H1 (cell line): ENCODE data around the gene DIPK1B. TPM values are rescaled to one million over a fixed set of nuclear protein-coding genes. Genes with fewer than 3 reads are reported as not detected.

ENCODE experiments used
- CTCF ChIA-PET: fragments of 300-600 bp; sonication (Branson Sonifier 250); formaldehyde crosslinking; loops from one replicate; lab custom pipeline; 2021; ENCODE audit not compliant: partially characterized antibody; lab: Charles Lee
- POLR2A ChIA-PET: fragments of 300-600 bp; sonication (Branson Sonifier 250); formaldehyde crosslinking; loops from one replicate; lab custom pipeline; 2021; ENCODE audit warnings: inconsistent platforms; ENCODE audit not compliant: partially characterized antibody; lab: Charles Lee
- DNase-seq, 2 experiments: peaks; one replicate each; pipeline versions ENCODE4 v3.0.0 to v3.0.0-alpha.2; 2010 to 2022; ENCODE audit warnings: low spot score in 2 of 2, low read depth in 1 of 2, mixed read lengths in 1 of 2
- FAIRE-seq: peaks from 2 replicates; lab custom pipeline; 2011; peaks lifted over from hg19 to GRCh38; lab: Jason Lieb, UNC
- H2AFZ ChIP-seq: 2 replicates; pipeline ENCODE4 v1.8.1; 2012; ENCODE audit warnings: low read length, inconsistent platforms
- H2AK5ac ChIP-seq: 2 replicates; pipeline ENCODE4 v1.6.1; 2013; ENCODE audit warnings: low read depth, low read length
- H2BK120ac ChIP-seq: replicated peaks from 2 replicates; pipeline ENCODE3; 2013; ENCODE audit warnings: low read depth, low read length, inconsistent platforms
- H2BK12ac ChIP-seq: 2 replicates; pipeline ENCODE4 v1.6.1; 2013; ENCODE audit warnings: low read depth, low read length
- H2BK15ac ChIP-seq: 2 replicates; pipeline ENCODE4 v1.6.1; 2013; ENCODE audit warnings: low read length
- H2BK20ac ChIP-seq: 2 replicates; pipeline ENCODE4 v1.6.1; 2013; ENCODE audit warnings: low read length
- H2BK5ac ChIP-seq: 2 replicates; pipeline ENCODE4 v1.6.1; 2013; ENCODE audit warnings: low read depth, low read length
- H3K14ac ChIP-seq: 2 replicates; pipeline ENCODE4 v1.6.1; 2013; ENCODE audit warnings: inconsistent platforms; ENCODE audit not compliant: insufficient read length
- H3K18ac ChIP-seq: 2 replicates; pipeline ENCODE4 v1.6.1; 2013; ENCODE audit warnings: low read length; ENCODE audit errors: extremely low read depth
- H3K23ac ChIP-seq: 2 replicates; pipeline ENCODE4 v1.6.1; 2013; ENCODE audit warnings: inconsistent platforms; ENCODE audit not compliant: insufficient read length
- H3K23me2 ChIP-seq: 2 replicates; pipeline ENCODE4 v1.6.1; 2013; ENCODE audit warnings: low read depth, low read length
- H3K27ac ChIP-seq: 2 replicates; pipeline ENCODE4 v1.6.1; 2011; ENCODE audit warnings: low read depth, low read length, inconsistent platforms
- H3K27me3 ChIP-seq, 4 experiments: replicated peaks in 1 of 4; 1 replicate in 1 of 4; 2 replicates in 3 of 4; pipeline versions ENCODE4 v1.6.1 to v1.8.1; 2011 to 2013; ENCODE audit warnings: low read length in 3 of 4, mild to moderate bottlenecking in 3 of 4, inconsistent platforms in 2 of 4, mixed read lengths in 2 of 4, moderate library complexity in 1 of 4; ENCODE audit not compliant: control insufficient read depth in 3 of 4, insufficient read depth in 3 of 4; ENCODE audit errors: extremely low read depth in 1 of 4
- H3K36me3 ChIP-seq, 4 experiments: 2 replicates each; pipeline versions ENCODE4 v1.6.1 to v1.8.1; 2011 to 2013; ENCODE audit warnings: mild to moderate bottlenecking in 4 of 4, low read length in 3 of 4, moderate library complexity in 2 of 4, control low read depth in 1 of 4, inconsistent platforms in 1 of 4; ENCODE audit not compliant: insufficient read depth in 4 of 4, control insufficient read depth in 2 of 4
- H3K4ac ChIP-seq: replicated peaks from 2 replicates; pipeline ENCODE3; 2013; ENCODE audit warnings: low read length, low read depth, mixed read lengths, inconsistent platforms; ENCODE audit not compliant: insufficient read length
- H3K4me1 ChIP-seq, 4 experiments: replicated peaks in 1 of 4; 1 replicate in 1 of 4; 2 replicates in 3 of 4; pipeline versions ENCODE4 v1.6.1 to v1.8.1; 2011 to 2013; ENCODE audit warnings: low read length in 3 of 4, inconsistent platforms in 2 of 4, mixed read lengths in 1 of 4; ENCODE audit not compliant: insufficient read depth in 4 of 4, control insufficient read depth in 3 of 4
- H3K4me2 ChIP-seq, 2 experiments: 2 replicates each; pipeline versions ENCODE4 v1.6.1 to v1.8.1; 2011 to 2013; ENCODE audit warnings: low read depth in 2 of 2, low read length in 2 of 2, control low read depth in 1 of 2, inconsistent platforms in 1 of 2, mild to moderate bottlenecking in 1 of 2; ENCODE audit not compliant: insufficient read depth in 1 of 2
- H3K4me3 ChIP-seq, 4 experiments: fragments of 200-600, 300-600 bp in 1 of 4; sonication (generic), shearing (Covaris generic), sonication (Bioruptor Twin) in 1 of 4; 2 replicates each; pipeline versions ENCODE4 v1.5.1 to v1.8.1; 2011 to 2016; ENCODE audit warnings: low read length in 4 of 4, low read depth in 3 of 4, control low read depth in 2 of 4, inconsistent platforms in 2 of 4, mild to moderate bottlenecking in 2 of 4, mixed read lengths in 1 of 4, moderate library complexity in 1 of 4; ENCODE audit not compliant: insufficient read depth in 2 of 4; ENCODE audit errors: extremely low read depth in 1 of 4
- H3K56ac ChIP-seq: replicated peaks from 2 replicates; pipeline ENCODE3; 2013; ENCODE audit warnings: low read depth, mild to moderate bottlenecking, mixed read lengths, low read length, inconsistent platforms; ENCODE audit not compliant: insufficient read length
- H3K79me1 ChIP-seq: 2 replicates; pipeline ENCODE4 v1.6.1; 2013; ENCODE audit warnings: low read depth, low read length, control low read depth
- H3K79me2 ChIP-seq, 2 experiments: 2 replicates each; pipeline versions ENCODE4 v1.6.1 to v1.8.1; 2012 to 2013; ENCODE audit warnings: low read length in 2 of 2, mild to moderate bottlenecking in 2 of 2, inconsistent platforms in 1 of 2; ENCODE audit not compliant: insufficient read depth in 2 of 2, control insufficient read depth in 1 of 2
- H3K9ac ChIP-seq, 4 experiments: replicated peaks in 1 of 4; 1 replicate in 1 of 4; 2 replicates in 3 of 4; pipeline versions ENCODE4 v1.6.1 to v1.8.1; 2011 to 2013; ENCODE audit warnings: low read depth in 3 of 4, low read length in 3 of 4, control low read depth in 2 of 4, mild to moderate bottlenecking in 2 of 4, moderate library complexity in 2 of 4, inconsistent platforms in 1 of 4; ENCODE audit errors: extremely low read depth in 1 of 4
- H3K9me3 ChIP-seq, 2 experiments: 2 replicates each; pipeline versions ENCODE4 v1.6.1 to v1.8.1; 2012 to 2013; ENCODE audit warnings: mild to moderate bottlenecking in 2 of 2, moderate library complexity in 2 of 2, control low read depth in 1 of 2, inconsistent platforms in 1 of 2, low read depth in 1 of 2, low read length in 1 of 2, mixed read lengths in 1 of 2; ENCODE audit not compliant: insufficient read depth in 2 of 2
- H4K20me1 ChIP-seq, 2 experiments: replicated peaks in 1 of 2; 2 replicates each; pipeline versions ENCODE3 to v1.8.1; 2011 to 2013; ENCODE audit warnings: inconsistent platforms in 2 of 2, low read length in 2 of 2, mild to moderate bottlenecking in 1 of 2; ENCODE audit not compliant: insufficient read depth in 2 of 2, control insufficient read depth in 1 of 2
- H4K5ac ChIP-seq: 2 replicates; pipeline ENCODE4 v1.6.1; 2013; ENCODE audit warnings: low read length, low read depth, mixed read lengths, inconsistent platforms; ENCODE audit not compliant: insufficient read length
- H4K8ac ChIP-seq: 2 replicates; pipeline ENCODE4 v1.8.0; 2013; ENCODE audit warnings: mild to moderate bottlenecking, moderate library complexity, low read length, inconsistent platforms; ENCODE audit not compliant: insufficient read depth; ENCODE audit errors: extremely low read depth
- H4K91ac ChIP-seq: replicated peaks from 2 replicates; pipeline ENCODE3; 2013; ENCODE audit warnings: low read length, mixed read lengths, inconsistent platforms; ENCODE audit not compliant: insufficient read length
- CEBPB ChIP-seq: IDR thresholded peaks from 2 replicates; pipeline ENCODE4 v1.6.1; 2012; ENCODE audit warnings: low read depth, low read length
- RXRA ChIP-seq: IDR thresholded peaks from 2 replicates; pipeline ENCODE4 v1.6.1; 2011; ENCODE audit warnings: low read depth, mild to moderate bottlenecking, low read length, moderate library complexity; ENCODE audit not compliant: insufficient read depth
- YY1 ChIP-seq: IDR thresholded peaks from 2 replicates; pipeline ENCODE4 v1.6.1; 2011; ENCODE audit warnings: low read depth, mild to moderate bottlenecking, low read length
- WGBS, 2 experiments: shearing (Covaris generic) in 1 of 2; methylation state at CpG; one replicate each; pipeline versions ENCODE4 v1.1.6 to v1.1.7; 2013 to 2015; ENCODE audit warnings: low lambda C conversion rate in 2 of 2, mixed read lengths in 2 of 2, inconsistent platforms in 1 of 2, low coverage in 1 of 2, missing lambda C conversion rate in 1 of 2; ENCODE audit not compliant: insufficient replicate concordance in 2 of 2, insufficient coverage in 1 of 2, insufficient read length in 1 of 2; ENCODE audit errors: extremely low coverage in 1 of 2, missing lambda C conversion rate in 1 of 2; 5-methylcytosine and 5-hydroxymethylcytosine counted together
- polyA plus RNA-seq, 7 experiments: library from polyadenylated mRNA; depleted of rRNA in 3 of 7; stranded (reverse) in 5 of 7; unstranded in 2 of 7; fragments of >200 nt in 5 of 7; fragments of 200-250 nt in 2 of 7; gene quantifications; 1 replicate in 5 of 7; 2 replicates in 1 of 7; 4 replicates in 1 of 7; pipeline versions ENCODE4 v1.2.1 to v1.2.3, GENCODE V29; 2011 to 2013; ENCODE audit warnings: missing spikeins in 2 of 7, mixed read lengths in 2 of 7
- total RNA-seq: library from RNA; stranded (reverse); fragmentation: NEBNext Ultra II Directional; extraction: Animal tissue kit (Norgen Biotek cat#: 25700); gene quantifications from 2 replicates; pipeline ENCODE4 v1.2.1, GENCODE V29; 2021
- TF ChIP-seq, protein P1 (sequence below): IDR thresholded peaks from 2 replicates; pipeline ENCODE4 v1.6.1; 2012; ENCODE audit warnings: low read length, inconsistent platforms
- TF ChIP-seq, protein P2 (sequence below), 3 experiments: IDR thresholded peaks; 1 replicate in 2 of 3; 2 replicates in 1 of 3; pipeline versions ENCODE4 v1.5.1 to v1.6.1; 2011; ENCODE audit warnings: low read length in 3 of 3, mild to moderate bottlenecking in 3 of 3, inconsistent platforms in 2 of 3, low read depth in 1 of 3, moderate library complexity in 1 of 3; ENCODE audit not compliant: insufficient read depth in 1 of 3; ENCODE audit errors: control extremely low read depth in 1 of 3

The DIPK1B gene
- total and polyA plus RNA-seq, 2 of the 8 experiments (the other 6 are each of a cell fraction or from before 2014, with no cell fraction given): 32.3 to 64.8 TPM

DNA sequence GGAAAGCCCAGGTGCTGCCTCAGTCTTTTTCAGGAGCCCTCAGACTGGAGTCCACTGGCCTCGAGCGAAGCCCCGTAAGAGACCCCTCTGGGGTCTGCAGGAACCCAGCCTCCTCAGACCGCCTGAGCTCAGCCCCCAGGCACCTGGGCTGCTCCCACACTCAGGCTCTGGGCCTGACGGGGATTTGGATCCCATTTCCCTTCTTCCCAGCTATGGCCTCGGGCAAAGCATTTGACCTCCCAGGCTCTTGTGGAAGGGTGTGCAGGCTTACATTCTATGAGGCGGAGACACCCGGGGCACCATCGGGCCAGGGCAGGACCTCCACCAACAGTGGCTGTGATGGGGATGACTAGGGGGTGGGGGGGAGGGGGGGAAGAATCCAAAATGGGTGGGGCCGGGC lies 29.7 kb upstream of the DIPK1B start:
- ChIA-PET CTCF (interaction anchor here (0.6 to 12.8 kb wide), 13 partner anchors 8 to 195 kb away, joined by 3 to 125 read pairs (median 4); no protein-coding TSS in a partner anchor), POLR2A (interaction anchor here (1.3 to 3.1 kb wide), 2 partner anchors 10 to 45 kb away, joined by 3 to 15 read pairs; no protein-coding TSS in a partner anchor)
- H2BK20ac ChIP-seq: no peak overlapping the region
- peaks cover 6% of the 10 kb centered on the region for H3K79me1 ChIP-seq
- H3K4me2 ChIP-seq: no peak overlapping the region
- no peak overlapping the region for H2AK5ac ChIP-seq
- no peak overlapping the region for H3K4me3 ChIP-seq
- H3K4ac ChIP-seq: no peak overlapping the region
- H2BK12ac ChIP-seq: peak overlapping the region; percentile 55; the same call in 1 of the 2 replicates
- peaks cover 10% of the 10 kb centered on the region; the same call in 1 of the 2 replicates for H3K23me2 ChIP-seq
- H3K36me3 ChIP-seq: no peaks in the 10 kb centered on the region
- no peak overlapping the region for H4K91ac ChIP-seq
- no peaks in the 10 kb centered on the region for H3K9me3 ChIP-seq
- H2BK120ac ChIP-seq: no peak overlapping the region
- H3K79me2 ChIP-seq: no peaks in the 10 kb centered on the region
- H3K27me3 ChIP-seq: peaks cover 0 to 11% (median 5%) of the 10 kb centered on the region in 4 experiments; a peak in 3 of 7 replicates
- H2AFZ ChIP-seq: no peak overlapping the region
- peak in 1 of 2 experiments; percentile 44 for DNase-seq
- H3K9ac ChIP-seq: no peak overlapping the region
- no peak overlapping the region for H3K23ac ChIP-seq
- H3K14ac ChIP-seq: no peak overlapping the region
- H4K5ac ChIP-seq: no peak overlapping the region
- H3K56ac ChIP-seq: no peak overlapping the region
- TF ChIP-seq YY1 (no peak), RXRA (no peak), CEBPB (no peak)
- TF ChIP-seq, protein P1, sequence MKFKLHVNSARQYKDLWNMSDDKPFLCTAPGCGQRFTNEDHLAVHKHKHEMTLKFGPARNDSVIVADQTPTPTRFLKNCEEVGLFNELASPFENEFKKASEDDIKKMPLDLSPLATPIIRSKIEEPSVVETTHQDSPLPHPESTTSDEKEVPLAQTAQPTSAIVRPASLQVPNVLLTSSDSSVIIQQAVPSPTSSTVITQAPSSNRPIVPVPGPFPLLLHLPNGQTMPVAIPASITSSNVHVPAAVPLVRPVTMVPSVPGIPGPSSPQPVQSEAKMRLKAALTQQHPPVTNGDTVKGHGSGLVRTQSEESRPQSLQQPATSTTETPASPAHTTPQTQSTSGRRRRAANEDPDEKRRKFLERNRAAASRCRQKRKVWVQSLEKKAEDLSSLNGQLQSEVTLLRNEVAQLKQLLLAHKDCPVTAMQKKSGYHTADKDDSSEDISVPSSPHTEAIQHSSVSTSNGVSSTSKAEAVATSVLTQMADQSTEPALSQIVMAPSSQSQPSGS: no peak
- TF ChIP-seq, protein P2, sequence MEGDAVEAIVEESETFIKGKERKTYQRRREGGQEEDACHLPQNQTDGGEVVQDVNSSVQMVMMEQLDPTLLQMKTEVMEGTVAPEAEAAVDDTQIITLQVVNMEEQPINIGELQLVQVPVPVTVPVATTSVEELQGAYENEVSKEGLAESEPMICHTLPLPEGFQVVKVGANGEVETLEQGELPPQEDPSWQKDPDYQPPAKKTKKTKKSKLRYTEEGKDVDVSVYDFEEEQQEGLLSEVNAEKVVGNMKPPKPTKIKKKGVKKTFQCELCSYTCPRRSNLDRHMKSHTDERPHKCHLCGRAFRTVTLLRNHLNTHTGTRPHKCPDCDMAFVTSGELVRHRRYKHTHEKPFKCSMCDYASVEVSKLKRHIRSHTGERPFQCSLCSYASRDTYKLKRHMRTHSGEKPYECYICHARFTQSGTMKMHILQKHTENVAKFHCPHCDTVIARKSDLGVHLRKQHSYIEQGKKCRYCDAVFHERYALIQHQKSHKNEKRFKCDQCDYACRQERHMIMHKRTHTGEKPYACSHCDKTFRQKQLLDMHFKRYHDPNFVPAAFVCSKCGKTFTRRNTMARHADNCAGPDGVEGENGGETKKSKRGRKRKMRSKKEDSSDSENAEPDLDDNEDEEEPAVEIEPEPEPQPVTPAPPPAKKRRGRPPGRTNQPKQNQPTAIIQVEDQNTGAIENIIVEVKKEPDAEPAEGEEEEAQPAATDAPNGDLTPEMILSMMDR (IDR thresholded peaks at IDR 0.05; ENCODE audit: control extremely low read depth in 1 of 3, insufficient read depth in 1 of 3, low read depth in 1 of 3, low read length in 3 of 3): no peak
- WGBS, 2 experiments: 91% methylated on average over 9 of the region's 10 CpGs; no CpG with 5 or more reads in 1 of the 2 experiments
- peak overlapping the region; percentile 20; the same call in 1 of the 2 replicates for H4K8ac ChIP-seq
- no peak overlapping the region for H3K27ac ChIP-seq
- H2BK5ac ChIP-seq: peak overlapping the region; percentile 60; the same call in 1 of the 2 replicates
- H3K4me1 ChIP-seq: peaks cover 0 to 17% (median 8%) of the 10 kb centered on the region in 4 experiments; a peak in 4 of 7 replicates
- no peak for FAIRE-seq
- no peak overlapping the region for H2BK15ac ChIP-seq
- no peak overlapping the region for H3K18ac ChIP-seq
- peaks cover 2 to 10% of the 10 kb centered on the region in 2 experiments for H4K20me1 ChIP-seq
